Tibial nerve (tissue), 4 donors: ENCODE results near the gene AHNAK. TPM values are rescaled to one million over a fixed set of nuclear protein-coding genes. Genes with fewer than 3 reads are reported as not detected.

Experiments
- DNase-seq, 2 donors: peaks; one replicate each; pipeline ENCODE4 v3.0.0-alpha.2; 2019; ENCODE audit warnings: low spot score in 2 of 2
- H3K27ac ChIP-seq, 4 donors: fragments of 200-600 bp; sonication (generic) in 3 of 4; one replicate each; pipeline ENCODE4 v1.5.1; 2017 to 2019; ENCODE audit warnings: mild to moderate bottlenecking in 1 of 4
- H3K27me3 ChIP-seq, 2 donors: fragments of 200-600 bp; sonication (generic) in 1 of 2; one replicate each; pipeline versions ENCODE4 v1.5.1 to v1.6.0; 2017 to 2019
- H3K36me3 ChIP-seq, 3 donors: fragments of 200-600 bp; sonication (generic); one replicate each; pipeline ENCODE4 v1.5.1; 2018 to 2019
- H3K4me1 ChIP-seq, 4 donors: fragments of 200-600 bp; sonication (generic) in 3 of 4; one replicate each; pipeline ENCODE4 v1.5.1; 2017 to 2019
- H3K4me3 ChIP-seq, 4 donors: fragments of 200-600 bp; sonication (generic) in 3 of 4; one replicate each; pipeline ENCODE4 v1.5.1; 2017 to 2019; ENCODE audit warnings: mild to moderate bottlenecking in 1 of 4, moderate library complexity in 1 of 4
- H3K9me3 ChIP-seq, 4 donors: fragments of 200-600 bp; sonication (generic) in 3 of 4; one replicate each; pipeline ENCODE4 v1.5.1; 2017 to 2019
- EP300 ChIP-seq, 2 donors: sonication (generic); formaldehyde crosslinking; IDR thresholded peaks; one replicate each; pipeline ENCODE4 v1.6.1; 2017; ENCODE audit warnings: antibody characterized with exemption in 2 of 2, mild to moderate bottlenecking in 1 of 2
- POLR2A ChIP-seq, 2 donors: fragments of 450-650 bp; IDR thresholded peaks; one replicate each; pipeline ENCODE4 v1.6.1; 2017; ENCODE audit warnings: antibody characterized with exemption in 2 of 2, mild to moderate bottlenecking in 2 of 2, moderate library complexity in 2 of 2
- WGBS, 2 donors: methylation state at CpG; one replicate each; pipeline ENCODE4 v1.1.5; 2018; 5-methylcytosine and 5-hydroxymethylcytosine counted together
- small RNA-seq: library from RNA; depleted of rRNA; stranded (forward); fragments of <200 nt; gene quantifications from one replicate; pipeline ENCODE3, GENCODE V24; 2016
- total RNA-seq, 4 donors: library from RNA; depleted of rRNA; stranded (reverse); fragments of >200 nt; gene quantifications; one replicate each; pipeline ENCODE4 v1.1.0, GENCODE V29; 2016
- TF ChIP-seq, protein P1 (sequence below), 5 experiments: fragments of 200-600 bp in 3 of 5; fragments of 450-650 bp in 2 of 5; sonication (generic) in 3 of 5; IDR thresholded peaks; one replicate each; pipeline ENCODE4 v1.5.1; 2016 to 2019; ENCODE audit warnings: antibody characterized with exemption in 5 of 5, mild to moderate bottlenecking in 3 of 5, moderate library complexity in 2 of 5

AHNAK gene
- total RNA-seq, 4 donors from 2014 or later: 1,417 to 3,061 (median 2,562) TPM

DNA sequence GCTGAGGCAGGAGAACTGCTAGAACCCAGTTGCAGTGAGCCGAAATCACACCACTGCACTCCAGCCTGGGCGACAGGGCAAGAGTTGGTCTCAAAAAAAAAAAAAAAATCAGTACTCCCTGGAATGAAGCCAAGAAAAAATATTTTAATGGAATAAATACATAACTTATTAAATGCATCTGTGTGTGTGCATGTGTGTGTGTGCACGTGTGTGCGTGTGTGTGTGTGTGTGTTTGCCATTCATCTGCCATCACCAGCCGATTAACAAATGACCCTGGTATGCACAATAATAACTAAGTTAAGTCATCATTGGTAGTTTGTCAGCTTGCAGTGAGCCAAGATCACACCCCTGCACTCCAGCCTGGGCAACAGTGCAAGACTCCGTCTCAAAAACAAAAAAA is 162.8 kb downstream of the AHNAK start:
- no peak overlapping the region for H3K4me3 ChIP-seq
- no peaks in the 10 kb centered on the region for H3K9me3 ChIP-seq
- peaks cover 0 to 25% (median 8%) of the 10 kb centered on the region in 4 donors for H3K4me1 ChIP-seq
- no peaks in the 10 kb centered on the region for H3K36me3 ChIP-seq
- no peak overlapping the region for H3K27ac ChIP-seq
- no peak for DNase-seq
- TF ChIP-seq POLR2A (IDR thresholded peaks at IDR 0.05): no peak
- TF ChIP-seq, protein P1, sequence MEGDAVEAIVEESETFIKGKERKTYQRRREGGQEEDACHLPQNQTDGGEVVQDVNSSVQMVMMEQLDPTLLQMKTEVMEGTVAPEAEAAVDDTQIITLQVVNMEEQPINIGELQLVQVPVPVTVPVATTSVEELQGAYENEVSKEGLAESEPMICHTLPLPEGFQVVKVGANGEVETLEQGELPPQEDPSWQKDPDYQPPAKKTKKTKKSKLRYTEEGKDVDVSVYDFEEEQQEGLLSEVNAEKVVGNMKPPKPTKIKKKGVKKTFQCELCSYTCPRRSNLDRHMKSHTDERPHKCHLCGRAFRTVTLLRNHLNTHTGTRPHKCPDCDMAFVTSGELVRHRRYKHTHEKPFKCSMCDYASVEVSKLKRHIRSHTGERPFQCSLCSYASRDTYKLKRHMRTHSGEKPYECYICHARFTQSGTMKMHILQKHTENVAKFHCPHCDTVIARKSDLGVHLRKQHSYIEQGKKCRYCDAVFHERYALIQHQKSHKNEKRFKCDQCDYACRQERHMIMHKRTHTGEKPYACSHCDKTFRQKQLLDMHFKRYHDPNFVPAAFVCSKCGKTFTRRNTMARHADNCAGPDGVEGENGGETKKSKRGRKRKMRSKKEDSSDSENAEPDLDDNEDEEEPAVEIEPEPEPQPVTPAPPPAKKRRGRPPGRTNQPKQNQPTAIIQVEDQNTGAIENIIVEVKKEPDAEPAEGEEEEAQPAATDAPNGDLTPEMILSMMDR (IDR thresholded peaks at IDR 0.05): no peak
- TF ChIP-seq EP300 (IDR thresholded peaks at IDR 0.05): no peak
- H3K27me3 ChIP-seq: no peaks in the 10 kb centered on the region
- WGBS, 2 donors: 56 to 76% methylated on average over 6 of the region's 6 CpGs

Small RNAs within 50 kb of the gene (small RNA-seq; reads per million reads assigned to genes)
- gene EEF1G (not detected), gene MIR6747 (0.28 reads per million)

Other genes with a start within 250 kb of the AHNAK start
- gene SCGB1D4, start 247.7 kb downstream of the AHNAK start, total RNA-seq: not detected
- gene ASRGL1, start 209.4 kb downstream of the AHNAK start, total RNA-seq: 10 to 100 TPM in 2 of 4 donors, 1 to 10 TPM in 2; 4.2 to 16.7 (median 12.5) TPM
- gene SCGB1A1, start 127.8 kb downstream of the AHNAK start, total RNA-seq: not detected
- 1,000 to 10,000 TPM; 1,003 to 1,250 (median 1,110) TPM for gene EEF1G, start 27.1 kb upstream of the AHNAK start, total RNA-seq
- gene TUT1, start 44.7 kb upstream of the AHNAK start, total RNA-seq: 10 to 100 TPM in 3 of 4 donors, 1 to 10 TPM in 1; 8.3 to 18.8 (median 14.2) TPM
- 10 to 100 TPM; 79.5 to 95.3 (median 88.8) TPM for gene MTA2, start 55.1 kb upstream of the AHNAK start, total RNA-seq
- 100 to 1,000 TPM in 2 of 4 donors, 10 to 100 TPM in 2; 64.9 to 138 (median 93.9) TPM for gene EML3, start 66.0 kb upstream of the AHNAK start, total RNA-seq
- 10 to 100 TPM in 3 of 4 donors, 1 to 10 TPM in 1; 9.3 to 13.8 (median 11.2) TPM for gene ROM1, start 66.5 kb upstream of the AHNAK start, total RNA-seq
- 10 to 100 TPM; 35.4 to 60.3 (median 50.7) TPM for gene B3GAT3, start 75.2 kb upstream of the AHNAK start, total RNA-seq
- 100 to 1,000 TPM; 107 to 150 (median 121) TPM for gene GANAB, start 99.8 kb upstream of the AHNAK start, total RNA-seq
- 10 to 100 TPM; 14.0 to 22.8 (median 20.3) TPM for gene INTS5, start 106.5 kb upstream of the AHNAK start, total RNA-seq
- 10 to 100 TPM; 32.7 to 48.0 (median 40.8) TPM for gene C11orf98, start 118.4 kb upstream of the AHNAK start, total RNA-seq
- gene CSKMT, start 118.5 kb upstream of the AHNAK start, total RNA-seq: 10 to 100 TPM in 1 of 4 donors, 1 to 10 TPM in 3; 2.6 to 17.0 (median 5.7) TPM
- gene UQCC3, start 124.9 kb upstream of the AHNAK start, total RNA-seq: 10 to 100 TPM in 3 of 4 donors, 1 to 10 TPM in 1; 7.6 to 22.2 (median 14.6) TPM
- 10 to 100 TPM in 1 of 4 donors, 1 to 10 TPM in 3; 3.9 to 11.1 (median 5.4) TPM for gene LBHD1, start 125.5 kb upstream of the AHNAK start, total RNA-seq
- 100 to 1,000 TPM; 140 to 205 (median 162) TPM for gene UBXN1, start 132.3 kb upstream of the AHNAK start, total RNA-seq
- 10 to 100 TPM; 44.6 to 64.8 (median 48.4) TPM for gene LRRN4CL, start 142.7 kb upstream of the AHNAK start, total RNA-seq
- 100 to 1,000 TPM in 2 of 4 donors, 10 to 100 TPM in 2; 58.8 to 149 (median 93.2) TPM for gene BSCL2, start 160.6 kb upstream of the AHNAK start, total RNA-seq
- 1 to 10 TPM in 1 of 4 donors, under 1 TPM in 1, not detected in 2; 0.63 to 2.6 TPM for gene GNG3, start 160.9 kb upstream of the AHNAK start, total RNA-seq
- 10 to 100 TPM; 24.7 to 34.8 (median 28.6) TPM for gene HNRNPUL2, start 180.7 kb upstream of the AHNAK start, total RNA-seq
- 10 to 100 TPM; 20.1 to 37.1 (median 23.6) TPM for gene TTC9C, start 181.7 kb upstream of the AHNAK start, total RNA-seq
- gene ZBTB3, start 207.4 kb upstream of the AHNAK start, total RNA-seq: 1 to 10 TPM; 8.1 to 9.8 (median 8.9) TPM
- gene POLR2G, start 214.8 kb upstream of the AHNAK start, total RNA-seq: 10 to 100 TPM; 49.2 to 70.0 (median 53.6) TPM
- 10 to 100 TPM; 23.2 to 38.8 (median 33.1) TPM for gene TAF6L, start 224.6 kb upstream of the AHNAK start, total RNA-seq
- gene TMEM179B, start 240.6 kb upstream of the AHNAK start, total RNA-seq: 100 to 1,000 TPM in 1 of 4 donors, 10 to 100 TPM in 3; 80.8 to 105 (median 94.9) TPM
- 10 to 100 TPM; 22.9 to 40.4 (median 31.3) TPM for gene TMEM223, start 245.2 kb upstream of the AHNAK start, total RNA-seq